Pancreas (tissue), 8 donors: Measurements from ENCODE around the gene HAAO. TPM values are rescaled to one million over a fixed set of nuclear protein-coding genes. Genes with fewer than 3 reads are reported as not detected.

Experiments used
- polyA plus RNA-seq, 2 donors: library from polyadenylated mRNA; stranded (reverse); fragments of 200-250 nt; gene quantifications; one replicate each; pipeline ENCODE4 v1.2.3, GENCODE V29; 2013
- total RNA-seq, 6 donors: library from RNA; stranded (reverse); fragmentation: NEBNext Ultra II Directional in 4 of 6; extraction: Animal tissue kit (Norgen Biotek cat#: 25700) in 4 of 6; gene quantifications; one replicate each; pipeline versions ENCODE4 v1.2.1 to v1.2.4, GENCODE V29; 2021 to 2023
- donor health status: healthy with polysubstance abuse.
- donor health status: DM: no; HTN: no; CAD: no; lungs with moderate emphysema.
- donor health status: DM: no; HTN: no; CAD: no.
- donor health status: Bipolar disorder and iron deficiency.
- donor health status: DM: yes; HTN: yes; CAD: no.
- donor health status: DM: no; HTN: no; CAD: no.
- donor health status: DM: no; HTN: no; CAD: no.
- donor health status: DM: yes; HTN: yes; CAD: no.

The HAAO gene
- total and polyA plus RNA-seq, 8 donors = 10.9 to 35.4 (median 21.5) TPM

Other genes with a start within 250 kb of the HAAO start
- gene MTA3, start 224.0 kb downstream of the HAAO start, total RNA-seq = 10 to 100 TPM; 17.2 to 28.1 (median 22.9) TPM
- 10 to 100 TPM; 16.8 to 20.9 TPM for gene MTA3, start 224.0 kb downstream of the HAAO start, polyA plus RNA-seq
- gene OXER1, start 28.4 kb downstream of the HAAO start, total RNA-seq = 1 to 10 TPM; 2.0 to 4.5 (median 3.7) TPM
- 10 to 100 TPM; 10.1 to 12.5 TPM for gene OXER1, start 28.4 kb downstream of the HAAO start, polyA plus RNA-seq